Neural cell (in vitro differentiated cells): ENCODE data around the gene SLC25A34. TPM values are rescaled to one million over a fixed set of nuclear protein-coding genes. Genes with fewer than 3 reads are reported as not detected.

Experiments
- H2AFZ ChIP-seq: fragments of 200-600, 300-800 bp; sonication (generic), shearing (Covaris generic); 2 replicates; pipeline ENCODE4 v1.6.0; 2014; ENCODE audit warnings: low read depth, mild to moderate bottlenecking, antibody characterized with exemption, low read length, moderate library complexity
- H3F3A ChIP-seq: fragments of 200-600 bp; shearing (Covaris generic); 2 replicates; pipeline ENCODE4 v1.6.1; 2016; ENCODE audit warnings: mild to moderate bottlenecking, moderate library complexity, mixed read lengths, antibody characterized with exemption, low read length; ENCODE audit not compliant: insufficient read depth, poor library complexity, severe bottlenecking
- H3K27ac ChIP-seq: fragments of 200-600, 300-800 bp; sonication (generic), shearing (Covaris generic); 2 replicates; pipeline ENCODE4 v1.5.1; 2014; ENCODE audit warnings: mild to moderate bottlenecking, low read length, moderate library complexity
- H3K27me3 ChIP-seq: fragments of 300-800, 200-600 bp; sonication (generic), shearing (Covaris generic); 2 replicates; pipeline ENCODE4 v1.6.0; 2014; ENCODE audit warnings: mild to moderate bottlenecking, low read depth, low read length, moderate library complexity; ENCODE audit not compliant: insufficient read depth
- H3K36me3 ChIP-seq: fragments of 300-800, 200-600 bp; sonication (generic), shearing (Covaris generic); 2 replicates; pipeline ENCODE4 v1.5.1; 2014; ENCODE audit warnings: mild to moderate bottlenecking, antibody characterized with exemption, low read length, moderate library complexity; ENCODE audit not compliant: insufficient read depth
- H3K4me2 ChIP-seq: fragments of 300-800, 200-600 bp; sonication (generic), shearing (Covaris generic); 2 replicates; pipeline ENCODE4 v1.6.0; 2014; ENCODE audit warnings: mild to moderate bottlenecking, low read length
- H3K4me3 ChIP-seq: fragments of 300-800, 200-600 bp; sonication (generic), shearing (Covaris generic); 2 replicates; pipeline ENCODE4 v1.5.1; 2014; ENCODE audit warnings: mild to moderate bottlenecking, low read length, moderate library complexity
- H3K79me2 ChIP-seq: fragments of 200-600 bp; shearing (Covaris generic); replicated peaks from 2 replicates; pipeline ENCODE4 v1.6.0; 2014; ENCODE audit warnings: mild to moderate bottlenecking, low read length, moderate library complexity; ENCODE audit not compliant: insufficient read depth
- H3K9ac ChIP-seq: fragments of 300-800, 200-600 bp; sonication (generic), shearing (Covaris generic); 2 replicates; pipeline ENCODE4 v1.6.1; 2016; ENCODE audit warnings: mild to moderate bottlenecking, low read length, mixed read lengths
- H3K9me2 ChIP-seq: fragments of 200-600 bp; shearing (Covaris generic); 2 replicates; pipeline ENCODE4 v1.6.1; 2016; ENCODE audit warnings: mild to moderate bottlenecking, low read length, mixed read lengths; ENCODE audit not compliant: insufficient read depth
- H3K9me3 ChIP-seq: fragments of 200-600, 300-800 bp; sonication (generic), shearing (Covaris generic); 2 replicates; pipeline ENCODE4 v1.6.1; 2016; ENCODE audit warnings: mild to moderate bottlenecking, mixed run types, low read length, moderate library complexity, mixed read lengths
- H4K20me1 ChIP-seq: fragments of 200-600 bp; shearing (Covaris generic); 2 replicates; pipeline ENCODE4 v1.6.1; 2016; ENCODE audit warnings: mild to moderate bottlenecking, mixed run types; ENCODE audit not compliant: insufficient read depth
- EP300 ChIP-seq: fragments of 450-650 bp; conservative IDR thresholded peaks from 2 replicates; pipeline ENCODE4 v1.6.1; 2014; ENCODE audit warnings: antibody characterized with exemption, mild to moderate bottlenecking, moderate library complexity; ENCODE audit not compliant: poor library complexity, severe bottlenecking
- EZH2 ChIP-seq: fragments of 200-600, 300-800 bp; shearing (Covaris generic), sonication (generic); IDR thresholded peaks from 2 replicates; pipeline ENCODE4 v1.6.1; 2014; ENCODE audit warnings: antibody characterized with exemption, low read length, borderline replicate concordance, mild to moderate bottlenecking; ENCODE audit not compliant: insufficient read depth, poor library complexity, severe bottlenecking
- MXI1 ChIP-seq: fragments of 450-650 bp; conservative IDR thresholded peaks from 2 replicates; pipeline ENCODE4 v1.6.1; 2014; ENCODE audit warnings: antibody characterized with exemption, mild to moderate bottlenecking; ENCODE audit not compliant: poor library complexity, severe bottlenecking
- POLR2AphosphoS5 ChIP-seq: IDR thresholded peaks from 2 replicates; pipeline ENCODE4 v1.6.1; 2012
- RAD21 ChIP-seq: fragments of 450-650 bp; conservative IDR thresholded peaks from 2 replicates; pipeline ENCODE4 v1.6.1; 2014; ENCODE audit warnings: antibody characterized with exemption, mild to moderate bottlenecking, moderate library complexity
- SMC3 ChIP-seq: fragments of 450-650 bp; conservative IDR thresholded peaks from 2 replicates; pipeline ENCODE4 v1.6.1; 2014; ENCODE audit warnings: antibody characterized with exemption, mild to moderate bottlenecking, moderate library complexity; ENCODE audit not compliant: poor library complexity
- TAF1 ChIP-seq: IDR thresholded peaks from 2 replicates; pipeline ENCODE4 v1.6.1; 2012; ENCODE audit warnings: low read depth
- polyA plus RNA-seq: library from polyadenylated mRNA; depleted of rRNA; stranded (reverse); fragments of >200 nt; gene quantifications from 2 replicates; pipeline ENCODE4 v1.2.3, GENCODE V29; 2014
- TF ChIP-seq, protein P1 (sequence below): IDR thresholded peaks from 2 replicates; pipeline ENCODE4 v1.6.1; 2012; ENCODE audit warnings: borderline replicate concordance
- TF ChIP-seq, protein P2 (sequence below): fragments of 450-650 bp; IDR thresholded peaks from 2 replicates; pipeline ENCODE4 v1.5.1; 2014; ENCODE audit warnings: antibody characterized with exemption, mild to moderate bottlenecking, moderate library complexity; ENCODE audit not compliant: poor library complexity, severe bottlenecking

SLC25A34 gene
- polyA plus RNA-seq, 1 donor from 2014 or later = 5.4 TPM

DNA sequence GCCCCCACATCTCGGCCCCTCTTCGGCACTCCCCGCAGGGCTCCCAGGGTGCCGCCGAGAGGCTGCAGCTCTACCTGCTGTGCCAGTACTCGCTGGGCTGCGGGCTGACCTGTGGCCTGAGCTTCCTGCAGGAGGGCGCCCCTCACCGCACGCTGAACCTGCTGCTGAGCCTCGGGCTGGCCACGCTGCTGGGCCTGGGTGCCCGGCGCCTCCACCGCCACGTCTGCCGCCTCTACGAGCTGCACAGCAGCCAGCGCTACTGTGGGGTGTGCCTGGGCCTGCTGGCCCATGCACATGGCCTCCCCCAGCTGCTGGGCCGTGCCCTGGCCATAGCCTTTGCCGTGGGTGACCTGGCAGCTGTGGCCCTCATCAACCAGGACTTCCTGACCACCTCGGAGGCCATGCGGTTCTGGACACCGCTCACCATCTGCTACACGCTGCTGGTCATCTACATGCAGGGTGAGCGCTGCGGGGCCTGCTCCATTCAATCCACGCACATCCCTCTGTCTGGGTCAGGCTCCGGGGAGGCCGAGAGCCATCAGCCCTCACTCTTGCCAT lies 8.1 kb downstream of the SLC25A34 start:
- H3K27ac ChIP-seq = no peak overlapping the region
- H3K4me2 ChIP-seq = no peak overlapping the region
- H3K9ac ChIP-seq = no peak overlapping the region
- no peaks in the 10 kb centered on the region for H3K27me3 ChIP-seq
- H3F3A ChIP-seq = no peaks in the 10 kb centered on the region
- no peaks in the 10 kb centered on the region for H3K79me2 ChIP-seq
- H2AFZ ChIP-seq = no peak overlapping the region
- H3K9me3 ChIP-seq = no peaks in the 10 kb centered on the region
- TF ChIP-seq TAF1 = no peak
- no peak for TF ChIP-seq EP300
- TF ChIP-seq RAD21 = no peak
- no peak for TF ChIP-seq EZH2
- no peak for TF ChIP-seq SMC3
- TF ChIP-seq POLR2AphosphoS5 = no peak
- TF ChIP-seq, protein P1, sequence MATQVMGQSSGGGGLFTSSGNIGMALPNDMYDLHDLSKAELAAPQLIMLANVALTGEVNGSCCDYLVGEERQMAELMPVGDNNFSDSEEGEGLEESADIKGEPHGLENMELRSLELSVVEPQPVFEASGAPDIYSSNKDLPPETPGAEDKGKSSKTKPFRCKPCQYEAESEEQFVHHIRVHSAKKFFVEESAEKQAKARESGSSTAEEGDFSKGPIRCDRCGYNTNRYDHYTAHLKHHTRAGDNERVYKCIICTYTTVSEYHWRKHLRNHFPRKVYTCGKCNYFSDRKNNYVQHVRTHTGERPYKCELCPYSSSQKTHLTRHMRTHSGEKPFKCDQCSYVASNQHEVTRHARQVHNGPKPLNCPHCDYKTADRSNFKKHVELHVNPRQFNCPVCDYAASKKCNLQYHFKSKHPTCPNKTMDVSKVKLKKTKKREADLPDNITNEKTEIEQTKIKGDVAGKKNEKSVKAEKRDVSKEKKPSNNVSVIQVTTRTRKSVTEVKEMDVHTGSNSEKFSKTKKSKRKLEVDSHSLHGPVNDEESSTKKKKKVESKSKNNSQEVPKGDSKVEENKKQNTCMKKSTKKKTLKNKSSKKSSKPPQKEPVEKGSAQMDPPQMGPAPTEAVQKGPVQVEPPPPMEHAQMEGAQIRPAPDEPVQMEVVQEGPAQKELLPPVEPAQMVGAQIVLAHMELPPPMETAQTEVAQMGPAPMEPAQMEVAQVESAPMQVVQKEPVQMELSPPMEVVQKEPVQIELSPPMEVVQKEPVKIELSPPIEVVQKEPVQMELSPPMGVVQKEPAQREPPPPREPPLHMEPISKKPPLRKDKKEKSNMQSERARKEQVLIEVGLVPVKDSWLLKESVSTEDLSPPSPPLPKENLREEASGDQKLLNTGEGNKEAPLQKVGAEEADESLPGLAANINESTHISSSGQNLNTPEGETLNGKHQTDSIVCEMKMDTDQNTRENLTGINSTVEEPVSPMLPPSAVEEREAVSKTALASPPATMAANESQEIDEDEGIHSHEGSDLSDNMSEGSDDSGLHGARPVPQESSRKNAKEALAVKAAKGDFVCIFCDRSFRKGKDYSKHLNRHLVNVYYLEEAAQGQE = no peak
- H3K9me2 ChIP-seq = no peaks in the 10 kb centered on the region
- H3K4me3 ChIP-seq = no peak overlapping the region
- no peaks in the 10 kb centered on the region for H3K36me3 ChIP-seq
- H4K20me1 ChIP-seq = no peaks in the 10 kb centered on the region

DNA sequence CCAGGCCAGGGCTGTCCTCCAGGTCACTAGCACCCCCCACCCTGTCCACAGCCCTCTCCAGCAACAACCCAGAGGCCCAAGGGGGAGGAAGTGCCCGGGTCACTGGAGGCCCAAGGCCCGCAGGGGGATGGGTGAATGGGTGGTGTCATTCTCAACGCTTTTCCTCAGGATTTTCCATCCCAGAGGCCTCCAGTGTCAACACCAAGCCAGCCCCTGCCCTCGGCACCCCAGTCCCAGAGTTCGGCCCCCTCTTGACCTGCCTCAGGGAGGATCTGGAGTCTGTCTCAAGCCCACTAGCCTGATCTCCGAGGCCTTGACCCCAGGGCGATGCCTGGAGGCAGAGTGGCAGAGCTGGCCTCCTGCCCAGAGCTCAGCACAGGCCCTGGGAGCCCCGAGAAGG lies 11.3 kb downstream of the SLC25A34 start:
- Histone ChIP-seq H3K4me2 (no peak overlapping the region), H3K27ac (no peak overlapping the region), H3K9ac (no peak overlapping the region), H3K4me3 (no peak overlapping the region), H3F3A (no peaks in the 10 kb centered on the region), H3K9me2 (no peaks in the 10 kb centered on the region), H4K20me1 (no peaks in the 10 kb centered on the region), H3K27me3 (no peaks in the 10 kb centered on the region), H3K9me3 (no peaks in the 10 kb centered on the region), H3K36me3 (no peaks in the 10 kb centered on the region), H2AFZ (no peak overlapping the region), H3K79me2 (no peaks in the 10 kb centered on the region)
- TF ChIP-seq, protein P1 = no peak
- TF ChIP-seq MXI1 (no peak), EP300 (no peak), SMC3 (no peak), EZH2 (no peak), RAD21 (no peak), POLR2AphosphoS5 (no peak), TAF1 (no peak)
- TF ChIP-seq, protein P2, sequence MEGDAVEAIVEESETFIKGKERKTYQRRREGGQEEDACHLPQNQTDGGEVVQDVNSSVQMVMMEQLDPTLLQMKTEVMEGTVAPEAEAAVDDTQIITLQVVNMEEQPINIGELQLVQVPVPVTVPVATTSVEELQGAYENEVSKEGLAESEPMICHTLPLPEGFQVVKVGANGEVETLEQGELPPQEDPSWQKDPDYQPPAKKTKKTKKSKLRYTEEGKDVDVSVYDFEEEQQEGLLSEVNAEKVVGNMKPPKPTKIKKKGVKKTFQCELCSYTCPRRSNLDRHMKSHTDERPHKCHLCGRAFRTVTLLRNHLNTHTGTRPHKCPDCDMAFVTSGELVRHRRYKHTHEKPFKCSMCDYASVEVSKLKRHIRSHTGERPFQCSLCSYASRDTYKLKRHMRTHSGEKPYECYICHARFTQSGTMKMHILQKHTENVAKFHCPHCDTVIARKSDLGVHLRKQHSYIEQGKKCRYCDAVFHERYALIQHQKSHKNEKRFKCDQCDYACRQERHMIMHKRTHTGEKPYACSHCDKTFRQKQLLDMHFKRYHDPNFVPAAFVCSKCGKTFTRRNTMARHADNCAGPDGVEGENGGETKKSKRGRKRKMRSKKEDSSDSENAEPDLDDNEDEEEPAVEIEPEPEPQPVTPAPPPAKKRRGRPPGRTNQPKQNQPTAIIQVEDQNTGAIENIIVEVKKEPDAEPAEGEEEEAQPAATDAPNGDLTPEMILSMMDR = no peak
